ENCODE data around the gene CD81. TPM values are rescaled to one million over a fixed set of nuclear protein-coding genes. Genes with fewer than 3 reads are reported as not detected.

Gene CD81
- total and polyA plus RNA-seq, 7 donors: 75.9 to 155 (median 112) TPM

DNA sequence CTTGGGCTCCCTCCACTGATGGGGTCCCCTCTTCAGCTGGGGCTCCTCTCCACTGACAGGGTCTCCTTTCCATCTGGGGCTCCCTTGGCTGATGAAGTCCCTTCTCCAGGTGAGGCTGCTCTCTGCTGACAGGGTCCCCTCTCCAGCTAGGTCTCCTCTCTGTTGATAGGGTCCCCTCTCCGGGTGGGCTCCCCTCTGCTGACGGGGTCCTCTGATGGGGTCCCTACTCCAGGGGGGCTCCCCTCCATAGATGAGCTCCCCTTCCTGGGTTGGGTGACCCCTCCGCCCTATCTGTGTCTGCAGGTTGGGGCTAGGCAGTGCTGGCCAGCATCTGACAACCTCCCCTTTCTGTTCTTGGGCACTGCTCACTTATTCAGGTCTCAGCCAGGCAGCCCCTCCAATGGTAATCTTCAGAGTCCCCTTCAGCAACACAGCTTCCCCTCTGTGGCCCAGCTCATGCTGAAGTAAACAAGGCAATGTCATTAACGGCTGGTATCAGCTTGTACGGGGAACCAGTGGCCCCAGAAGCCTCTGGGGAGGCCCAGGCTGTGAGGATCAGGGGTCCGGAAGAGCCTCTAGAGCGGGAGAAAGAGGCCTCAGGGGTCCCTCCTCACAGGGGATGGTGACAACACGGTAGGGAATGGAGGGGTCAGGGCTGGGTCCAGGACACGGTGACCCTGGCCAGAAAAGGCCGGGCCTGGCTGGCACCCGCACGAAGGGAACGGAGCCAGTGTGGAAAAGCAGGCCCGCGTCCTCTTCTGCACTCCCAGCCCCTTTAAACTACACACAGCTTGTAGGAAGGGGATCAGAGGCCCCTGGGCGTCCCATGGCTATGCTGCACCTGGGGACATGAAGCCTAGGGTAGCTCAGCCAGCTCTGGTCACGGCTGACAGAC lies 9.6 kb upstream of the CD81 start:
- Histone ChIP-seq H3K4me1 (no peaks in the 10 kb centered on the region), H3K36me3 (ENCODE audit: insufficient read depth in 1 of 2, low read depth in 1 of 2) (no peaks in the 10 kb centered on the region), H3K9me3 (no peaks in the 10 kb centered on the region), H3K27me3 (ENCODE audit: insufficient read depth in 3 of 3, low read length in 2 of 3) (peaks cover 0 to 2% (median 0%) of the 10 kb centered on the region in 3 donors), H3K4me3 (no peak overlapping the region), H3K27ac (no peak overlapping the region)
- DNase-seq (peak in 1 of 2 donors; percentile 29), ATAC-seq (no peak)
- intact Hi-C loops (cut with DNase I): no loop called here
- TF ChIP-seq, protein P1, sequence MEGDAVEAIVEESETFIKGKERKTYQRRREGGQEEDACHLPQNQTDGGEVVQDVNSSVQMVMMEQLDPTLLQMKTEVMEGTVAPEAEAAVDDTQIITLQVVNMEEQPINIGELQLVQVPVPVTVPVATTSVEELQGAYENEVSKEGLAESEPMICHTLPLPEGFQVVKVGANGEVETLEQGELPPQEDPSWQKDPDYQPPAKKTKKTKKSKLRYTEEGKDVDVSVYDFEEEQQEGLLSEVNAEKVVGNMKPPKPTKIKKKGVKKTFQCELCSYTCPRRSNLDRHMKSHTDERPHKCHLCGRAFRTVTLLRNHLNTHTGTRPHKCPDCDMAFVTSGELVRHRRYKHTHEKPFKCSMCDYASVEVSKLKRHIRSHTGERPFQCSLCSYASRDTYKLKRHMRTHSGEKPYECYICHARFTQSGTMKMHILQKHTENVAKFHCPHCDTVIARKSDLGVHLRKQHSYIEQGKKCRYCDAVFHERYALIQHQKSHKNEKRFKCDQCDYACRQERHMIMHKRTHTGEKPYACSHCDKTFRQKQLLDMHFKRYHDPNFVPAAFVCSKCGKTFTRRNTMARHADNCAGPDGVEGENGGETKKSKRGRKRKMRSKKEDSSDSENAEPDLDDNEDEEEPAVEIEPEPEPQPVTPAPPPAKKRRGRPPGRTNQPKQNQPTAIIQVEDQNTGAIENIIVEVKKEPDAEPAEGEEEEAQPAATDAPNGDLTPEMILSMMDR (IDR thresholded peaks at IDR 0.05): no peak
- WGBS, 3 donors: 63 to 71% (median 66%) methylated on average over 17 of the region's 17 CpGs

GRCh38 chr11:2368178-2368850 lies 8.8 kb upstream of the CD81 start:
- peak in 1 of 2 donors; percentile 38 for DNase-seq
- H3K4me1 ChIP-seq: no peaks in the 10 kb centered on the region
- no peaks in the 10 kb centered on the region for H3K9me3 ChIP-seq
- no peaks in the 10 kb centered on the region for H3K36me3 ChIP-seq (ENCODE audit: insufficient read depth in 1 of 2, low read depth in 1 of 2)
- TF ChIP-seq, protein P1 (IDR thresholded peaks at IDR 0.05): no peak
- H3K27me3 ChIP-seq (ENCODE audit: insufficient read depth in 3 of 3, low read length in 2 of 3): peaks cover 0 to 2% (median 0%) of the 10 kb centered on the region in 3 donors
- ATAC-seq: no peak
- H3K27ac ChIP-seq: no peak overlapping the region
- 92 to 98% (median 97%) methylated on average over 7 of the region's 7 CpGs for WGBS, 3 donors
- intact Hi-C loops (cut with DNase I): no loop called here
- H3K4me3 ChIP-seq: no peak overlapping the region

GRCh38 chr11:2368851-2369180 lies 8.3 kb upstream of the CD81 start:
- no peak overlapping the region for H3K4me3 ChIP-seq
- intact Hi-C loops (cut with DNase I): no loop called here
- no peaks in the 10 kb centered on the region for H3K36me3 ChIP-seq (ENCODE audit: insufficient read depth in 1 of 2, low read depth in 1 of 2)
- DNase-seq: peak in 1 of 2 donors; percentile 38
- no peaks in the 10 kb centered on the region for H3K4me1 ChIP-seq
- no peak for ATAC-seq
- H3K27me3 ChIP-seq (ENCODE audit: insufficient read depth in 3 of 3, low read length in 2 of 3): peaks cover 0 to 2% (median 0%) of the 10 kb centered on the region in 3 donors
- H3K9me3 ChIP-seq: no peaks in the 10 kb centered on the region
- no peak overlapping the region for H3K27ac ChIP-seq
- WGBS, 3 donors: 76 to 93% (median 86%) methylated on average over 6 to 10 of the region's 10 CpGs
- TF ChIP-seq, protein P1 (IDR thresholded peaks at IDR 0.05): no peak

DNA sequence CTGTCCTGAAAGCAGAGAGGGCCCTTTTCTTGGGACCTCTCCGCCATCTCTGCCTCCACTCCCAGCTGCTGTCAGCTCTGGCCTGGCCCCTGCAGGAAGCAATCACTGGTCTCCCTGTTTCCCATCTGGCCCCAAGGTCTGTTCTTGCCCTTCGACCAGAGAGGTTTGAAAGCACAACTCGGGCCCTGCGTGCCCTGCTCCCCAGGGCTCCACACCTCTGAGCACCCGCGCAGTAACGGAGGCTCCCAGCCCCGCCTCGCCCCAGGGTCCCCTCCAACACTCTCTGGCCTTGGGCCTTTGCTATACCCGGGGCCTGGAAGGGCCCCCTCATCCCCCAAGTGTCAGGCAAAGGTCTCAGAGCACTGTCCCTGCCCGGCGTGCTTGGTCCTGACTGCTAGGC lies 7.8 kb upstream of the CD81 start:
- H3K4me1 ChIP-seq: no peaks in the 10 kb centered on the region
- DNase-seq: peak in 1 of 2 donors; percentile 34
- no peak overlapping the region for H3K4me3 ChIP-seq
- H3K9me3 ChIP-seq: no peaks in the 10 kb centered on the region
- H3K27ac ChIP-seq: no peak overlapping the region
- 85 to 94% (median 91%) methylated on average over 10 to 12 of the region's 12 CpGs for WGBS, 3 donors
- ATAC-seq: no peak
- TF ChIP-seq, protein P1 (IDR thresholded peaks at IDR 0.05): no peak
- H3K27me3 ChIP-seq (ENCODE audit: insufficient read depth in 3 of 3, low read length in 2 of 3): peaks cover 0 to 2% (median 0%) of the 10 kb centered on the region in 3 donors
- intact Hi-C loops (cut with DNase I): no loop called here
- no peaks in the 10 kb centered on the region for H3K36me3 ChIP-seq (ENCODE audit: insufficient read depth in 1 of 2, low read depth in 1 of 2)
